Karpas-422 (cell line): ENCODE measurements around the gene IFI6. TPM values are rescaled to one million over a fixed set of nuclear protein-coding genes. Genes with fewer than 3 reads are reported as not detected.
"Not testable (repeated sequence)": the region's sequence is repeated elsewhere in the genome, so short reads cannot be mapped to it uniquely, and the experiment has no call there.

Source experiments
- DNase-seq: peaks from one replicate; pipeline ENCODE4 v3.0.0-alpha.2; 2015
- H2AFZ ChIP-seq: fragments of 200-600 bp; sonication (generic); 2 replicates; pipeline ENCODE4 v1.6.1; 2014; ENCODE audit warnings: antibody characterized with exemption, low read length, mixed read lengths
- H3K27ac ChIP-seq: fragments of 200-600 bp; sonication (generic); 2 replicates; pipeline ENCODE4 v1.5.1; 2014; ENCODE audit warnings: mild to moderate bottlenecking, low read length, moderate library complexity
- H3K27me3 ChIP-seq: fragments of 200-600 bp; sonication (generic); 2 replicates; pipeline ENCODE4 v1.6.1; 2014; ENCODE audit warnings: low read length, mixed read lengths
- H3K36me3 ChIP-seq: fragments of 200-600 bp; sonication (generic); 2 replicates; pipeline ENCODE4 v1.6.1; 2014; ENCODE audit warnings: low read length, mixed read lengths; ENCODE audit not compliant: insufficient read depth
- H3K4me1 ChIP-seq: fragments of 200-600 bp; sonication (generic); 2 replicates; pipeline ENCODE4 v1.6.1; 2014; ENCODE audit warnings: mild to moderate bottlenecking, low read length, mixed read lengths
- H3K4me2 ChIP-seq: fragments of 200-600 bp; sonication (generic); 2 replicates; pipeline ENCODE4 v1.6.1; 2014; ENCODE audit warnings: low read length, low read depth, mild to moderate bottlenecking; ENCODE audit not compliant: poor library complexity, severe bottlenecking
- H3K4me3 ChIP-seq: fragments of 200-600 bp; sonication (generic); 2 replicates; pipeline ENCODE4 v1.5.1; 2014; ENCODE audit warnings: mild to moderate bottlenecking, antibody characterized with exemption, low read length, mixed read lengths
- H3K79me2 ChIP-seq: fragments of 200-600 bp; sonication (generic); 2 replicates; pipeline ENCODE4 v1.6.1; 2014; ENCODE audit warnings: mild to moderate bottlenecking, low read length, mixed read lengths
- H3K9ac ChIP-seq: fragments of 200-600 bp; sonication (generic); 2 replicates; pipeline ENCODE4 v1.6.0; 2014; ENCODE audit warnings: low read length
- H3K9me2 ChIP-seq: fragments of 200-600 bp; sonication (generic), shearing (Covaris generic); replicated peaks from 2 replicates; pipeline ENCODE4 v1.6.0; 2014; ENCODE audit warnings: mild to moderate bottlenecking, low read length, moderate library complexity; ENCODE audit not compliant: insufficient read depth
- H3K9me3 ChIP-seq: fragments of 300-700, 200-600 bp; sonication (generic); 2 replicates; pipeline ENCODE4 v1.6.1; 2014; ENCODE audit warnings: low read length, mixed read lengths
- H4K20me1 ChIP-seq: fragments of 200-600 bp; sonication (generic); 2 replicates; pipeline ENCODE4 v1.6.1; 2014; ENCODE audit warnings: mild to moderate bottlenecking, antibody characterized with exemption, low read length, low read depth; ENCODE audit not compliant: insufficient read depth
- total RNA-seq: library from RNA; depleted of rRNA; stranded (reverse); fragments of >200 nt; shearing (Covaris generic); gene quantifications from 2 replicates; pipeline ENCODE4 v1.2.3, GENCODE V29; 2014; ENCODE audit warnings: low replicate concordance

Gene IFI6
- total RNA-seq, 1 experiment from 2014 or later: 67.3 TPM

GRCh38 chr1:27632387-27633297, 39.4 kb downstream of the IFI6 start:
- no peaks in the 10 kb centered on the region for H3K79me2 ChIP-seq
- H2AFZ ChIP-seq: no peak overlapping the region
- no peaks in the 10 kb centered on the region for H3K9me2 ChIP-seq
- peaks cover 69% of the 10 kb centered on the region for H3K4me1 ChIP-seq
- no peaks in the 10 kb centered on the region for H3K36me3 ChIP-seq
- no peaks in the 10 kb centered on the region for H4K20me1 ChIP-seq
- no peaks in the 10 kb centered on the region for H3K27me3 ChIP-seq
- H3K27ac ChIP-seq: peak overlapping the region; percentile 98
- peak overlapping the region; percentile 76 for H3K4me3 ChIP-seq
- DNase-seq: peak; percentile 64
- H3K4me2 ChIP-seq: peak overlapping the region; percentile 82
- peak overlapping the region; percentile 93 for H3K9ac ChIP-seq
- H3K9me3 ChIP-seq: no peaks in the 10 kb centered on the region

- Histone ChIP-seq H4K20me1 (no peaks in the 10 kb centered on the region), H3K27ac (peak overlapping the region; percentile 98), H2AFZ (peak overlapping the region; percentile 21; the same call in 1 of the 2 replicates), H3K4me3 (peak overlapping the region; percentile 76), H3K9me2 (no peaks in the 10 kb centered on the region), H3K4me1 (peaks cover 79% of the 10 kb centered on the region), H3K36me3 (no peaks in the 10 kb centered on the region), H3K79me2 (no peaks in the 10 kb centered on the region), H3K9me3 (no peaks in the 10 kb centered on the region), H3K4me2 (peak overlapping the region; percentile 82), H3K27me3 (no peaks in the 10 kb centered on the region), H3K9ac (peak overlapping the region; percentile 93)
- DNase-seq: peak; percentile 88
Observed at GRCh38 chr1:27630859-27631491, 41.0 kb downstream of the IFI6 start.

GRCh38 chr1:27628712-27629111, 43.3 kb downstream of the IFI6 start:
- Histone ChIP-seq H3K4me3 (peak overlapping the region; percentile 40; the same call in 1 of the 2 replicates), H3K27ac (peak overlapping the region; percentile 98), H3K9me3 (no peaks in the 10 kb centered on the region), H4K20me1 (no peaks in the 10 kb centered on the region), H3K27me3 (no peaks in the 10 kb centered on the region), H3K9me2 (no peaks in the 10 kb centered on the region), H3K36me3 (no peaks in the 10 kb centered on the region), H3K4me2 (peak overlapping the region; percentile 82), H3K4me1 (peaks cover 93% of the 10 kb centered on the region), H3K9ac (peak overlapping the region; percentile 55), H2AFZ (peak overlapping the region; percentile 27; the same call in 1 of the 2 replicates), H3K79me2 (no peaks in the 10 kb centered on the region)
- DNase-seq: peak; percentile 79

DNA sequence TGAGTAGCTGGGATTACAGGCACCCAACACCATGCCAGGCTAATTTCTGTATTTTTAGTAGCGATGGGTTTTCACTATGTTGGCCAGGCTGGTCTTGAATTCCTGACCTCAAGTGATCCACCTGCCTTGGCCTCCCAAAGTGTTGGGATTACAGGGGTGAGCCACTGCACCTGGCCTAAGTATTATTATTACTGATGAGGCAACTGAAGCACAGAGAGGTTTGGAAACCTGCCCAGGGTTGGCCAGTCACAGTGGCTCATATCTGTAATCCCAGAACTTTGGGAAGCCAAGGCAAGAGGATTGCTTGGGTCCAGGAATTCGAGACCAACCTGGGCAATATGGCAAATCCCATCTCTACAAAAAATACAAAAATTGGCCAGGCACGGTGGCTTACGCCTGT, 44.3 kb downstream of the IFI6 start:
- H3K9me2 ChIP-seq, H3K36me3 ChIP-seq, DNase-seq, H3K4me2 ChIP-seq, H2AFZ ChIP-seq, H3K9me3 ChIP-seq, H3K9ac ChIP-seq, H3K4me3 ChIP-seq, H3K79me2 ChIP-seq, H4K20me1 ChIP-seq, H3K27me3 ChIP-seq: not testable (repeated sequence)
- H3K4me1 ChIP-seq: peaks cover 84% of the 10 kb centered on the region
- peak overlapping the region; percentile 98; the same call in 1 of the 2 replicates for H3K27ac ChIP-seq

DNA sequence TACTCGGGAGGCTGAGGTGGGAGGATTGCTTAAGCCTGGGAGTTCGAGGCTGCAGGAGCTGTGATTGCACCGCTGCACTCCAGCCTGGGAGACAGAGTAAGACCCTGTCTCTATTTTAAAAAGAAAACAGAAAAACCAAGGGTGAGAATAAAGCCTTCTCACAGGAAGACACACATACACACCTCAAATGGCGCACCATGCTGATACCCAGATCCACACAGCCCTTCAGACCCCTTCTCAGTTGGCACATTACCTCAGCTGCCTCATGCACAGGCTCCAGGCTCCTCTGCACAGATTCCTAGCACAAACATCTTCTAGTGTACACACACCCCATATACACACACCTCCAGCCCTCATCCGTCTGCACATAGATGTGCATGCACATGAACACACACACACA, 44.9 kb downstream of the IFI6 start:
- Histone ChIP-seq H3K36me3 (no peaks in the 10 kb centered on the region), H3K4me2 (no peak overlapping the region), H2AFZ (no peak overlapping the region), H3K9me3 (no peaks in the 10 kb centered on the region), H4K20me1 (no peaks in the 10 kb centered on the region), H3K9me2 (no peaks in the 10 kb centered on the region), H3K27me3 (no peaks in the 10 kb centered on the region), H3K9ac (no peak overlapping the region), H3K79me2 (no peaks in the 10 kb centered on the region), H3K4me3 (no peak overlapping the region), H3K27ac (no peak overlapping the region), H3K4me1 (peaks cover 77% of the 10 kb centered on the region)
- DNase-seq: no peak

- no peaks in the 10 kb centered on the region for H3K79me2 ChIP-seq
- no peak for DNase-seq
- H3K4me3 ChIP-seq: no peak overlapping the region
- H3K4me1 ChIP-seq: peaks cover 74% of the 10 kb centered on the region
- peak overlapping the region; percentile 12; the same call in 1 of the 2 replicates for H2AFZ ChIP-seq
- H3K9me3 ChIP-seq: no peaks in the 10 kb centered on the region
- peak overlapping the region; percentile 31 for H3K4me2 ChIP-seq
- H3K27me3 ChIP-seq: no peaks in the 10 kb centered on the region
- H3K27ac ChIP-seq: no peak overlapping the region
- H3K36me3 ChIP-seq: no peaks in the 10 kb centered on the region
- H3K9me2 ChIP-seq: no peaks in the 10 kb centered on the region
- H3K9ac ChIP-seq: peak overlapping the region; percentile 11
- no peaks in the 10 kb centered on the region for H4K20me1 ChIP-seq
Observed at GRCh38 chr1:27626031-27626935, 45.7 kb downstream of the IFI6 start.

DNA sequence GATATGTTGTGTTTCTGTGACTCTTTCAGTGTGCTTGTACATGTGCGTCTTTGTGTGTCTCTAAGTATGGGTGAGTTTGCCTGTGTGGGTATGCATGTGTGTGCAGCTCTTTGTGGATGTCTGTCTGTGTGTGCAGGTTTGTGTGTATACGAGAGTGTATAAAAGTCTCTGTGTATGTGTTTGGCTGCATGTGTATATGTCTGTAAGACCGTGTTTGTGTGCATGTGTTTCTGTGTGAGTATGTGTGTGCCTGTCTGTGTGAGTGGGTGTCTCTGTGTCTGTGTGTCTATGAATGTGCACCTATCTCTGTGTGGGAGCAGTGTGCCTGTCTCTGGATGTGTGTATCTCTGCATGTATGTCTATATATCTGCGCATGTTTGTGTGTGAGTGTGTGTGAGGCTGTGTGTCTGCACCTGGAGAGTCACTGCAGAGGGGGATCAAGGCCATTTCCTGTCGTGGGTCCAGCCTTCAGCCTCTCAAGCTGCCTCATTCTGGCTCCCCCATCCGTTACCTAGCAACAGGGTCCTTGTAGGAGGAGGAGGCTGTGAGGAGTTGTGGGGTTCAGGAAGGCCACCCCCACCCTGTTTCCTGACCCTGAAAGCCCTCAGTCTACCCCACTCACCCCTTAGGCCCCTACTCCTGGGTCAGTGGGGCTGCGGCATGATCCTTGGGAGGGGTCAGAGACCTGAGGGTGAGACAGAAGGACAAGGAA, 47.4 kb downstream of the IFI6 start:
- Histone ChIP-seq H3K36me3 (no peaks in the 10 kb centered on the region), H3K4me1 (peaks cover 61% of the 10 kb centered on the region), H3K4me3 (peak overlapping the region; percentile 16; the same call in 1 of the 2 replicates), H3K4me2 (peak overlapping the region; percentile 53), H3K27ac (peak overlapping the region; percentile 34; the same call in 1 of the 2 replicates), H3K9me2 (no peaks in the 10 kb centered on the region), H3K79me2 (no peaks in the 10 kb centered on the region), H3K9ac (peak overlapping the region; percentile 42), H3K27me3 (no peaks in the 10 kb centered on the region), H4K20me1 (no peaks in the 10 kb centered on the region), H3K9me3 (no peaks in the 10 kb centered on the region), H2AFZ (peak overlapping the region; percentile 16; the same call in 1 of the 2 replicates)
- DNase-seq: peak; percentile 74
